Measurements from ENCODE around the gene AKR1D1.

- TF ChIP-seq CBX2 (IDR thresholded peaks at IDR 0.05; ENCODE audit: borderline replicate concordance, low read depth) (no peak), JUNB (IDR thresholded peaks at IDR 0.05) (no peak), SREBF2 (IDR thresholded peaks at IDR 0.05) (no peak), ZNF302 (CRISPR knock-in tag; IDR thresholded peaks at IDR 0.05) (no peak), POLR2A (IDR thresholded peaks at IDR 0.05; ENCODE audit: low read length) (no peak), JUN (IDR thresholded peaks at IDR 0.05) (no peak), RFX5 (IDR thresholded peaks at IDR 0.05) (no peak), EP300 (IDR thresholded peaks at IDR 0.05) (no peak), ZFP36 (IDR thresholded peaks at IDR 0.05; ENCODE audit: borderline replicate concordance, partially characterized antibody) (no peak)
- TF ChIP-seq, protein P1, sequence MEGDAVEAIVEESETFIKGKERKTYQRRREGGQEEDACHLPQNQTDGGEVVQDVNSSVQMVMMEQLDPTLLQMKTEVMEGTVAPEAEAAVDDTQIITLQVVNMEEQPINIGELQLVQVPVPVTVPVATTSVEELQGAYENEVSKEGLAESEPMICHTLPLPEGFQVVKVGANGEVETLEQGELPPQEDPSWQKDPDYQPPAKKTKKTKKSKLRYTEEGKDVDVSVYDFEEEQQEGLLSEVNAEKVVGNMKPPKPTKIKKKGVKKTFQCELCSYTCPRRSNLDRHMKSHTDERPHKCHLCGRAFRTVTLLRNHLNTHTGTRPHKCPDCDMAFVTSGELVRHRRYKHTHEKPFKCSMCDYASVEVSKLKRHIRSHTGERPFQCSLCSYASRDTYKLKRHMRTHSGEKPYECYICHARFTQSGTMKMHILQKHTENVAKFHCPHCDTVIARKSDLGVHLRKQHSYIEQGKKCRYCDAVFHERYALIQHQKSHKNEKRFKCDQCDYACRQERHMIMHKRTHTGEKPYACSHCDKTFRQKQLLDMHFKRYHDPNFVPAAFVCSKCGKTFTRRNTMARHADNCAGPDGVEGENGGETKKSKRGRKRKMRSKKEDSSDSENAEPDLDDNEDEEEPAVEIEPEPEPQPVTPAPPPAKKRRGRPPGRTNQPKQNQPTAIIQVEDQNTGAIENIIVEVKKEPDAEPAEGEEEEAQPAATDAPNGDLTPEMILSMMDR (IDR thresholded peaks at IDR 0.05) = no peak
- TF ChIP-seq, protein P2, sequence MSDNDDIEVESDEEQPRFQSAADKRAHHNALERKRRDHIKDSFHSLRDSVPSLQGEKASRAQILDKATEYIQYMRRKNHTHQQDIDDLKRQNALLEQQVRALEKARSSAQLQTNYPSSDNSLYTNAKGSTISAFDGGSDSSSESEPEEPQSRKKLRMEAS (IDR thresholded peaks at IDR 0.05) = no peak
- TF ChIP-seq, protein P3, sequence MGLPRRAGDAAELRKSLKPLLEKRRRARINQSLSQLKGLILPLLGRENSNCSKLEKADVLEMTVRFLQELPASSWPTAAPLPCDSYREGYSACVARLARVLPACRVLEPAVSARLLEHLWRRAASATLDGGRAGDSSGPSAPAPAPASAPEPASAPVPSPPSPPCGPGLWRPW (IDR thresholded peaks at IDR 0.05) = no peak
These were observed 44.1 kb upstream of the AKR1D1 start for GRCh38 chr7:138032186-138032585.
